GM10248 (cell line): Measurements from ENCODE around the gene ZBTB7B.

ENCODE experiments used
- CTCF ChIA-PET: fragments of 300-600 bp; sonication (Branson Sonifier 250); formaldehyde crosslinking; extraction: SDS; loops from one replicate; lab custom pipeline; 2021; ENCODE audit warnings: antibody characterized with exemption; lab: Yijun Ruan, JAX
- POLR2A ChIA-PET: fragments of 350-650 bp; sonication (Branson Sonifier 250); formaldehyde crosslinking; extraction: SDS; loops from one replicate; lab custom pipeline; 2020; ENCODE audit warnings: antibody characterized with exemption; lab: Yijun Ruan, JAX
- DNase-seq: peaks from one replicate; pipeline ENCODE4 v3.0.0; 2012; ENCODE audit errors: extremely low spot score
- CTCF ChIP-seq: IDR thresholded peaks from 2 replicates; pipeline ENCODE4 v1.5.1; 2012; ENCODE audit warnings: mild to moderate bottlenecking, low read depth; ENCODE audit errors: extremely low read depth, missing control alignments, control extremely low read depth

Gene ZBTB7B

GRCh38 chr1:155004352-155005075 lies 1.9 kb downstream of the ZBTB7B start:
- TF ChIP-seq CTCF = no peak
- POLR2A ChIA-PET = no interaction called here
- CTCF ChIA-PET = interaction anchor here (1.4 to 13.3 kb wide), 2 partner anchors 12 to 49 kb away, joined by 3 to 175 read pairs; partner anchors contain the start of gene PBXIP1
- DNase-seq = no peak

GRCh38 chr1:155005076-155006011 lies 2.7 kb downstream of the ZBTB7B start:
- no peak for TF ChIP-seq CTCF
- ChIA-PET CTCF (interaction anchor here (1.2 to 13.3 kb wide), 5 partner anchors 9 to 50 kb away, joined by 3 to 175 read pairs (median 5); partner anchors contain the start of genes ADAM15 and PBXIP1), POLR2A (no interaction called here)
- DNase-seq = no peak

- DNase-seq = no peak
- CTCF ChIA-PET = interaction anchor here (1.2 to 3.9 kb wide), 3 partner anchors 10 to 44 kb away, joined by 5 to 48 read pairs (median 5); partner anchors contain the start of gene ADAM15
- POLR2A ChIA-PET = no interaction called here
- TF ChIP-seq CTCF = no peak
These were observed 4.0 kb downstream of the ZBTB7B start for GRCh38 chr1:155006601-155007101.

- ChIA-PET CTCF (interaction anchor here (0.9 to 3.9 kb wide), 7 partner anchors 8 to 78 kb away, joined by 3 to 48 read pairs (median 5); partner anchors contain the start of gene ADAM15), POLR2A (interaction anchor here (0.6 kb wide), 1 partner anchor 1050 kb away, joined by 3 read pairs; no protein-coding TSS in a partner anchor)
- DNase-seq = no peak
- no peak for TF ChIP-seq CTCF
These were observed 4.7 kb downstream of the ZBTB7B start for GRCh38 chr1:155007251-155007828.

- ChIA-PET POLR2A (interaction anchor here (0.6 kb wide), 1 partner anchor 1049 kb away, joined by 3 read pairs; no protein-coding TSS in a partner anchor), CTCF (interaction anchor here (0.9 to 3.9 kb wide), 6 partner anchors 8 to 77 kb away, joined by 3 to 48 read pairs (median 5); no protein-coding TSS in a partner anchor)
- no peak for TF ChIP-seq CTCF
- DNase-seq = no peak
These were observed 5.7 kb downstream of the ZBTB7B start for GRCh38 chr1:155008015-155008941.
